ENCODE measurements around the gene LRG1. TPM values are rescaled to one million over a fixed set of nuclear protein-coding genes. Genes with fewer than 3 reads are reported as not detected.

The LRG1 gene
- total RNA-seq, 4 donors from 2014 or later: 0.17 to 9.4 (median 0.79) TPM

- H3K27ac ChIP-seq (replicated peaks in 1 of 4): no peak overlapping the region
- H3K9me3 ChIP-seq: no peaks in the 10 kb centered on the region
- no peaks in the 10 kb centered on the region for H3K27me3 ChIP-seq
- DNase-seq (ENCODE audit: extremely low spot score): no peak
- intact Hi-C loops (cut with DNase I): no loop called here
- WGBS: 86% methylated on average over 7 of the region's 12 CpGs
- TF ChIP-seq POLR2AphosphoS5 (IDR thresholded peaks at IDR 0.05): no peak
- TF ChIP-seq, protein P1, sequence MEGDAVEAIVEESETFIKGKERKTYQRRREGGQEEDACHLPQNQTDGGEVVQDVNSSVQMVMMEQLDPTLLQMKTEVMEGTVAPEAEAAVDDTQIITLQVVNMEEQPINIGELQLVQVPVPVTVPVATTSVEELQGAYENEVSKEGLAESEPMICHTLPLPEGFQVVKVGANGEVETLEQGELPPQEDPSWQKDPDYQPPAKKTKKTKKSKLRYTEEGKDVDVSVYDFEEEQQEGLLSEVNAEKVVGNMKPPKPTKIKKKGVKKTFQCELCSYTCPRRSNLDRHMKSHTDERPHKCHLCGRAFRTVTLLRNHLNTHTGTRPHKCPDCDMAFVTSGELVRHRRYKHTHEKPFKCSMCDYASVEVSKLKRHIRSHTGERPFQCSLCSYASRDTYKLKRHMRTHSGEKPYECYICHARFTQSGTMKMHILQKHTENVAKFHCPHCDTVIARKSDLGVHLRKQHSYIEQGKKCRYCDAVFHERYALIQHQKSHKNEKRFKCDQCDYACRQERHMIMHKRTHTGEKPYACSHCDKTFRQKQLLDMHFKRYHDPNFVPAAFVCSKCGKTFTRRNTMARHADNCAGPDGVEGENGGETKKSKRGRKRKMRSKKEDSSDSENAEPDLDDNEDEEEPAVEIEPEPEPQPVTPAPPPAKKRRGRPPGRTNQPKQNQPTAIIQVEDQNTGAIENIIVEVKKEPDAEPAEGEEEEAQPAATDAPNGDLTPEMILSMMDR (IDR thresholded peaks at IDR 0.05): no peak
- TF ChIP-seq POLR2A (IDR thresholded peaks at IDR 0.05; ENCODE audit: low read depth): no peak
- TF ChIP-seq EP300 (IDR thresholded peaks at IDR 0.05): no peak
- peaks cover 0 to 22% (median 18%) of the 10 kb centered on the region in 4 donors for H3K4me1 ChIP-seq
- H3K4me3 ChIP-seq: no peak overlapping the region
- peaks cover 63 to 99% (median 95%) of the 10 kb centered on the region in 4 donors for H3K36me3 ChIP-seq
Observed at GRCh38 chr19:4498694-4499093, 41.1 kb downstream of the LRG1 start.

- Histone ChIP-seq H3K9me3 (no peaks in the 10 kb centered on the region), H3K4me3 (no peak overlapping the region), H3K27ac (replicated peaks in 1 of 4) (no peak overlapping the region), H3K27me3 (no peaks in the 10 kb centered on the region), H3K36me3 (peaks cover 61 to 98% (median 94%) of the 10 kb centered on the region in 4 donors), H3K4me1 (peaks cover 0 to 13% (median 10%) of the 10 kb centered on the region in 4 donors)
- 92% methylated on average over 16 of the region's 25 CpGs for WGBS
- no peak for DNase-seq (ENCODE audit: extremely low spot score)
- intact Hi-C loops (cut with DNase I): no loop called here
- no peak for TF ChIP-seq EP300 (IDR thresholded peaks at IDR 0.05)
- no peak for TF ChIP-seq POLR2A (IDR thresholded peaks at IDR 0.05; ENCODE audit: low read depth)
- TF ChIP-seq, protein P1 (IDR thresholded peaks at IDR 0.05): no peak
- no peak for TF ChIP-seq POLR2AphosphoS5 (IDR thresholded peaks at IDR 0.05)
Observed at GRCh38 chr19:4497770-4498389, 42.0 kb downstream of the LRG1 start.

DNA sequence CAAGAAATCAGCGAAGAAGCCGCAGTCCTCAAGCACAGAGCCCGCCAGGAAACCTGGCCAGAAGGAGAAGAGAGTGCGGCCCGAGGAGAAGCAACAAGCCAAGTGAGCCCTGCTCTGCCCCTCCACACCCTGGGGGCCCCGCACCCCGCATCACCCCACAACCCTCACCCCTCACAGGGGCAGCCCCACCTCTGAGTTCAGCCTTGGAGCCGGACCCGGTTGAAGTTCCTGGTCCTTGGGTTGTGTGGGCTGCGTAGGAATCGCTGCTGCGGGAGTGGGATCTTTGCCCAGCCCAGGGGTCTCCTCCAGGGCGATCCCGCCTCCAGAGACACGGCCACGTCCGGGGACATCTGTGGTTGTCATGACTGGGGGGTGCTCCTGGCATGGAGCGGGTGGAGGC lies 43.5 kb downstream of the LRG1 start:
- DNase-seq (ENCODE audit: extremely low spot score): no peak
- no peaks in the 10 kb centered on the region for H3K27me3 ChIP-seq
- H3K36me3 ChIP-seq: peaks cover 63 to 91% (median 90%) of the 10 kb centered on the region in 4 donors
- H3K4me3 ChIP-seq: no peak overlapping the region
- H3K27ac ChIP-seq (replicated peaks in 1 of 4): no peak overlapping the region
- no peaks in the 10 kb centered on the region for H3K4me1 ChIP-seq
- H3K9me3 ChIP-seq: no peaks in the 10 kb centered on the region
- TF ChIP-seq, protein P1 (IDR thresholded peaks at IDR 0.05): no peak
- TF ChIP-seq POLR2AphosphoS5 (IDR thresholded peaks at IDR 0.05) (no peak), EP300 (IDR thresholded peaks at IDR 0.05) (no peak), POLR2A (IDR thresholded peaks at IDR 0.05; ENCODE audit: low read depth) (no peak)
- no CpG with 5 or more reads among the region's 18 CpGs for WGBS
- intact Hi-C loops (cut with DNase I): no loop called here

DNA sequence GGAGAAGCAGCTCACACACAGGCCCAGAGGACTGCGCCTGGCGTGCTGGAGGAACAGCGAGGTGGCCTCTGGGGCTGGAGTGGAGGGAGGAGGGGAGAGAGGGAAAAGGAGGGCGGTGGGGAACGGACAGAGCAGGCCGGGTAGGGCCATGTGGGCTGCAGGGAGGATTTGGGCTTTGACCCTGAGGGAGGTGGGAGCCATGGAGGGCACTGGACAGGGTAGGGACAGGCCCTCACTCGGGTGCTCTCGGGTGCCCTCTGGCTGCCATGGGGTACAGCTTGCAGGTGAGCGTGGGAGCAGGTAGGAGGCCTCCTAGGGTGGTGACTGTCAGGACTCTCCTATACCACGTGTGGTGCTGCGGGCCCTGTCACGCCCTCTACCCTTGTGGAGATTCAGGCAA lies 44.4 kb downstream of the LRG1 start:
- H3K36me3 ChIP-seq: peaks cover 59 to 91% (median 89%) of the 10 kb centered on the region in 4 donors
- no peak overlapping the region for H3K4me3 ChIP-seq
- no peaks in the 10 kb centered on the region for H3K4me1 ChIP-seq
- no peak overlapping the region for H3K27ac ChIP-seq (replicated peaks in 1 of 4)
- TF ChIP-seq, protein P1 (IDR thresholded peaks at IDR 0.05): peak in 1 of 3 experiments; percentile 7
- no peak for TF ChIP-seq EP300 (IDR thresholded peaks at IDR 0.05)
- intact Hi-C loops (cut with DNase I): no loop called here
- WGBS: 89% methylated on average over 11 of the region's 12 CpGs
- H3K27me3 ChIP-seq: no peaks in the 10 kb centered on the region
- no peak for DNase-seq (ENCODE audit: extremely low spot score)
- H3K9me3 ChIP-seq: no peaks in the 10 kb centered on the region

- TF ChIP-seq POLR2A (IDR thresholded peaks at IDR 0.05; ENCODE audit: low read depth) (no peak), POLR2AphosphoS5 (IDR thresholded peaks at IDR 0.05) (no peak), EP300 (IDR thresholded peaks at IDR 0.05) (no peak)
- TF ChIP-seq, protein P1 (IDR thresholded peaks at IDR 0.05): no peak
- Histone ChIP-seq H3K9me3 (no peaks in the 10 kb centered on the region), H3K4me3 (no peak overlapping the region), H3K27me3 (no peaks in the 10 kb centered on the region), H3K4me1 (no peaks in the 10 kb centered on the region), H3K36me3 (peaks cover 64 to 92% (median 89%) of the 10 kb centered on the region in 4 donors), H3K27ac (replicated peaks in 1 of 4) (no peak overlapping the region)
- intact Hi-C loops (cut with DNase I): no loop called here
- no peak for DNase-seq (ENCODE audit: extremely low spot score)
- 91% methylated on average over 8 of the region's 8 CpGs for WGBS
Observed at GRCh38 chr19:4494691-4495064, 45.2 kb downstream of the LRG1 start.
